Mesendoderm (in vitro differentiated cells): ENCODE data around the gene SPR.

Experiments used
- DNase-seq: peaks from one replicate; pipeline ENCODE4 v3.0.0; 2013
- H2AK5ac ChIP-seq: 2 replicates; pipeline ENCODE4 v1.6.1; 2013; ENCODE audit warnings: low read length, inconsistent platforms
- H2BK120ac ChIP-seq: 2 replicates; pipeline ENCODE4 v1.6.1; 2013; ENCODE audit warnings: low read depth, mild to moderate bottlenecking, low read length, moderate library complexity, mixed read lengths
- H2BK15ac ChIP-seq: replicated peaks from 2 replicates; pipeline ENCODE4 v1.6.1; 2013; ENCODE audit warnings: low read depth, mild to moderate bottlenecking, moderate library complexity
- H2BK5ac ChIP-seq: 2 replicates; pipeline ENCODE4 v1.6.1; 2013; ENCODE audit warnings: low read length, inconsistent platforms
- H3K18ac ChIP-seq: 2 replicates; pipeline ENCODE4 v1.6.1; 2013; ENCODE audit warnings: mild to moderate bottlenecking, low read length, mixed read lengths
- H3K23ac ChIP-seq: one replicate; pipeline ENCODE4 v1.6.1; 2013; ENCODE audit warnings: low read length
- H3K27ac ChIP-seq: 2 replicates; pipeline ENCODE4 v1.5.1; 2013; ENCODE audit warnings: low read depth, mild to moderate bottlenecking, inconsistent platforms, low read length, moderate library complexity
- H3K27me3 ChIP-seq: 2 replicates; pipeline ENCODE4 v1.6.1; 2013; ENCODE audit warnings: low read length, control low read depth, mild to moderate bottlenecking, inconsistent platforms; ENCODE audit not compliant: insufficient read depth, poor library complexity
- H3K36me3 ChIP-seq: 2 replicates; pipeline ENCODE4 v1.6.1; 2013; ENCODE audit warnings: low read length, inconsistent platforms; ENCODE audit not compliant: control insufficient read depth, insufficient read depth
- H3K4ac ChIP-seq: one replicate; pipeline ENCODE4 v1.6.1; 2013; ENCODE audit warnings: low read depth, mild to moderate bottlenecking, low read length, moderate library complexity
- H3K4me1 ChIP-seq: 2 replicates; pipeline ENCODE4 v1.6.1; 2013; ENCODE audit warnings: low read depth, low read length, inconsistent platforms; ENCODE audit not compliant: control insufficient read depth
- H3K4me2 ChIP-seq: 2 replicates; pipeline ENCODE4 v1.6.1; 2013; ENCODE audit warnings: low read length
- H3K4me3 ChIP-seq: 2 replicates; pipeline ENCODE4 v1.5.1; 2013; ENCODE audit warnings: mild to moderate bottlenecking, low read length
- H3K56ac ChIP-seq: one replicate; pipeline ENCODE4 v1.6.1; 2013; ENCODE audit warnings: low read length
- H3K79me1 ChIP-seq: 2 replicates; pipeline ENCODE4 v1.6.1; 2013; ENCODE audit warnings: low read length, inconsistent platforms
- H3K79me2 ChIP-seq: 2 replicates; pipeline ENCODE4 v1.6.1; 2013; ENCODE audit warnings: mild to moderate bottlenecking, low read length; ENCODE audit not compliant: control insufficient read depth, insufficient read depth
- H3K9ac ChIP-seq: 2 replicates; pipeline ENCODE4 v1.6.1; 2013; ENCODE audit warnings: low read length, inconsistent platforms
- H4K5ac ChIP-seq: one replicate; pipeline ENCODE4 v1.6.1; 2013; ENCODE audit warnings: low read length
- H4K8ac ChIP-seq: one replicate; pipeline ENCODE4 v1.6.1; 2013; ENCODE audit warnings: low read depth, mild to moderate bottlenecking, control low read depth, low read length, moderate library complexity
- WGBS: extraction: QIAGEN DNeasy Blood & Tissue Kit; methylation state at CpG from one replicate; pipeline ENCODE4 v1.1.7; 2013; ENCODE audit warnings: low lambda C conversion rate, missing lambda C conversion rate; ENCODE audit not compliant: insufficient coverage; ENCODE audit errors: extremely low coverage; 5-methylcytosine and 5-hydroxymethylcytosine counted together

SPR gene

DNA sequence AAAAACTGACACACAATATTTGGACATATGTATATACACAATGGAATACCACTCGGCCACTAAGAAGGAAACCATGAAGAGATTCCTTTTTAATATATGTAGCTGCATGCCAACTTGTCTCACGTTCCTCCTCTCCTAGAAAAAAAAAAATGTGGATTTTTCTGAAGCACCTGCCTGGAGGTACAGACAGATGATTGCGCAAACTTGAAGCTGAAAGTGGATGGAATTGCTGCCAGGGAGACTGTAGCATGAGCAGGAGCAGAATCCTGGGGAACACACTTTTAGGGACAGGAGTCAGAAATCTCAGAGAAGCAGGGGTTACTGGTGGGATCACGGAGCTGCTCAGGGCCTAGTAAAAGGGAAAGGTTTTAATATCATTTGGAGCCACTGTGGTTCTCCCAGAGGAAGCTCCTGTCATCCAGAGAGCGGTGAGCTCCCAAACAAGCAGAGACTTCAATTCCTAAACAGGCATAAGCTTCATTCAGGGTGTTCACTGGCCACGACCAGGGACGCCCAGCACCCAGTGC is 640 bp upstream of the SPR start:
- DNase-seq: no peak
- Histone ChIP-seq H2BK5ac (no peak overlapping the region), H3K4me3 (no peak overlapping the region), H3K56ac (no peak overlapping the region), H2BK15ac (no peak overlapping the region), H2AK5ac (no peak overlapping the region), H3K9ac (peak overlapping the region; percentile 70), H2BK120ac (no peak overlapping the region), H3K27ac (no peak overlapping the region), H3K4ac (no peak overlapping the region), H3K23ac (no peak overlapping the region), H3K79me2 (no peaks in the 10 kb centered on the region), H3K27me3 (peaks cover 4% of the 10 kb centered on the region), H4K8ac (no peak overlapping the region), H4K5ac (no peak overlapping the region), H3K79me1 (no peaks in the 10 kb centered on the region), H3K4me2 (peak overlapping the region; percentile 78), H3K36me3 (no peaks in the 10 kb centered on the region), H3K18ac (no peak overlapping the region), H3K4me1 (no peaks in the 10 kb centered on the region)
- no CpG with 5 or more reads among the region's 7 CpGs for WGBS

DNA sequence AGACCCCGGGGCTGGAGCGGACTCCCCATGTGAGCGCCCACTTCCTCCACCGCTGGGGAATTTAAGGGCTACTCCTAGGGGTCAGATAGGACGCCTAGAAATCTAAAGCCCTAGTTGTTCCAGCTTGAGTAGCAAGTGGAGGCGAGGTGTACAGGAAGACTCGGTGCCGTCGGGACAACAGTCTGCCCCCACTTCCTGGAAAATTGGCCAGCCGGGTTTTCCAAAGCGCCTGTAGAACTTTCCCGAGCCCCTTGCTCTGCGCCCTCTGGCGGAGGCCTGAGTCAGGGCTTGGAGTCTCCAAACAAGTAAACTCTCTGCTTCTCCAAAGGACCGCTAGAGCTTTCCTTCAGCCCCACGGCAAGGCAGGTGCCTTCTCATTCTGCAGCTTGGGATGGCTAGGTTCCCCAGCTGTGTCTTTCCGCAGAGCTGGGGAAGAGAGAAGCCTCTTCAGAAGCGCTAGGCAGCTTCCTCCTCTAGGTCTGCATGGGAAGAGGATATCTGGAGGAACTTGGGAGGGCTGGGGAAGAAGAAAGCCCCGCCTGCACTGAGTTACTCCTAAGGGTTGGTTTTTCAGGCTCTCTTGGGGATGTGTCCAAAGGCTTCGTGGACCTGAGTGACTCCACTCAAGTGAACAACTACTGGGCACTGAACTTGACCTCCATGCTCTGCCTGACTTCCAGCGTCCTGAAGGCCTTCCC is 681 bp downstream of the SPR start:
- peak; percentile 95 for DNase-seq
- Histone ChIP-seq H3K27me3 (peaks cover 4% of the 10 kb centered on the region), H3K79me2 (no peaks in the 10 kb centered on the region), H4K5ac (no peak overlapping the region), H3K23ac (no peak overlapping the region), H3K4me3 (peak overlapping the region; percentile 55), H3K79me1 (no peaks in the 10 kb centered on the region), H3K4me1 (no peaks in the 10 kb centered on the region), H3K4ac (no peak overlapping the region), H3K56ac (peak overlapping the region; percentile 84), H3K9ac (peak overlapping the region; percentile 70), H3K4me2 (peak overlapping the region; percentile 78), H2AK5ac (no peak overlapping the region), H3K18ac (peak overlapping the region; percentile 47), H2BK5ac (no peak overlapping the region), H2BK120ac (no peak overlapping the region), H3K36me3 (no peaks in the 10 kb centered on the region), H4K8ac (no peak overlapping the region), H2BK15ac (no peak overlapping the region), H3K27ac (no peak overlapping the region)
- no CpG with 5 or more reads among the region's 21 CpGs for WGBS

DNA sequence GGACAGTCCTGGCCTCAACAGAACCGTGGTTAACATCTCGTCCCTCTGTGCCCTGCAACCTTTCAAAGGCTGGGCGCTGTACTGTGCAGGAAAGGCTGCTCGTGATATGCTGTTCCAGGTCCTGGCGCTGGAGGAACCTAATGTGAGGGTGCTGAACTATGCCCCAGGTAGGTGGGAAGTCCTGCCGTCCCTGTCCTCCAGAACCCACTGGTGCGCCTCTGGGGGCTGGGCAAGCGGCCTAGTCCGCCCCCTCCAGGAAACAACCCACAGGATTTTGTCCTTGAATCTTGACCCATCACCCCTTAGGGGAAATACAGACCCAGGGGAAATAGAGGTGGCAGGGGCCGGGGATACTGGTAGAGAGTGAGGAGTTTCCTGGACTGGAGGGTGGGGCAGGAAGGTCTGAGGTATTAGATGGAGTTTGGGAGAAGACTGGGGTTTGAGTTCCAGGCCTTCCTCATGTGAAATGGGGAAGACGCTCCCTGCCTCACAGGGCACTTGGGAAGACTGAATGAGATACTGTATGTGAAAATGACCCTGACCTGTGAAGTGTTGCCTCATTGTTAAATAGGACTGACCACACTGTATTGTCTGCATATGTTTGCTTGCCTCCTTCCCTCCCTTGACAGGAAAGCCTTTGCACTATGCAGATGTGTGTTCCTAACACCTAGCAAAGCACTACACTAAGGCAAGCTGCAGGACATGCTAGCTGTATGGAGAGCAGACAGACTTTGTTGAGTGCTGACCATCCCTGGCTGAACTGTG is 1.4 kb downstream of the SPR start:
- no CpG with 5 or more reads among the region's 11 CpGs for WGBS
- peaks cover 4% of the 10 kb centered on the region for H3K27me3 ChIP-seq

DNA sequence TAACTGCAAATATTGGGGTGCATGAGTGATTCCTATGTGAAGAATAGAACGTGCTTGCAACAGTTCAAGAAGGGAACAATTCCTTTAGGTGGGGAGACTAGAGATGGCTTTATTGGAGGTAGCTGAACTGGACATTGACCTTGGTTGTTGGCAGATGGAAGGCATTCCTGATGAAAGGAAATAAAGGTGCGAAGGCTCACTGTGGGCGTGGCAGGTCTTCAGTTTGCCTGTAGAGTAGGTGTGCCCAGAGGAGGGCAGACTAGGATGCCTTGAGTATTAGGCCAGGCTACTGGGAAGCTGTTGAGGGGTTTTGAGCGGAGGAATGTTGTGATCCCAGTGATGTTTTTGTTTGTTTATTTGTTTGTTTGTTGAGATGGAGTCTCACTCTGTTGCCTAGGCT is 2.8 kb downstream of the SPR start:
- no peaks in the 10 kb centered on the region for H3K79me1 ChIP-seq
- H2BK15ac ChIP-seq: no peak overlapping the region
- no peak overlapping the region for H3K56ac ChIP-seq
- no CpG with 5 or more reads among the region's 4 CpGs for WGBS
- H2BK120ac ChIP-seq: no peak overlapping the region
- no peaks in the 10 kb centered on the region for H3K79me2 ChIP-seq
- DNase-seq: no peak
- H3K23ac ChIP-seq: no peak overlapping the region
- peaks cover 4% of the 10 kb centered on the region for H3K27me3 ChIP-seq
- no peak overlapping the region for H3K9ac ChIP-seq
- no peak overlapping the region for H2AK5ac ChIP-seq
- H3K4me2 ChIP-seq: no peak overlapping the region
- no peak overlapping the region for H3K18ac ChIP-seq
- H4K8ac ChIP-seq: no peak overlapping the region
- no peak overlapping the region for H3K4me3 ChIP-seq
- H4K5ac ChIP-seq: no peak overlapping the region
- H3K27ac ChIP-seq: no peak overlapping the region
- H3K36me3 ChIP-seq: no peaks in the 10 kb centered on the region
- no peak overlapping the region for H3K4ac ChIP-seq
- no peaks in the 10 kb centered on the region for H3K4me1 ChIP-seq
- no peak overlapping the region for H2BK5ac ChIP-seq

More for the DNA sequence above, 1.4 kb downstream of the SPR start:
- no peak for DNase-seq
- Histone ChIP-seq H4K8ac (no peak overlapping the region), H4K5ac (no peak overlapping the region), H3K79me1 (no peaks in the 10 kb centered on the region), H2BK5ac (no peak overlapping the region), H3K27ac (no peak overlapping the region), H2BK120ac (no peak overlapping the region), H3K79me2 (no peaks in the 10 kb centered on the region), H3K4me1 (no peaks in the 10 kb centered on the region), H3K4ac (no peak overlapping the region), H3K36me3 (no peaks in the 10 kb centered on the region), H3K56ac (peak overlapping the region; percentile 2), H2BK15ac (no peak overlapping the region), H2AK5ac (no peak overlapping the region), H3K18ac (no peak overlapping the region), H3K4me3 (no peak overlapping the region), H3K23ac (no peak overlapping the region), H3K4me2 (no peak overlapping the region), H3K9ac (no peak overlapping the region)

DNA sequence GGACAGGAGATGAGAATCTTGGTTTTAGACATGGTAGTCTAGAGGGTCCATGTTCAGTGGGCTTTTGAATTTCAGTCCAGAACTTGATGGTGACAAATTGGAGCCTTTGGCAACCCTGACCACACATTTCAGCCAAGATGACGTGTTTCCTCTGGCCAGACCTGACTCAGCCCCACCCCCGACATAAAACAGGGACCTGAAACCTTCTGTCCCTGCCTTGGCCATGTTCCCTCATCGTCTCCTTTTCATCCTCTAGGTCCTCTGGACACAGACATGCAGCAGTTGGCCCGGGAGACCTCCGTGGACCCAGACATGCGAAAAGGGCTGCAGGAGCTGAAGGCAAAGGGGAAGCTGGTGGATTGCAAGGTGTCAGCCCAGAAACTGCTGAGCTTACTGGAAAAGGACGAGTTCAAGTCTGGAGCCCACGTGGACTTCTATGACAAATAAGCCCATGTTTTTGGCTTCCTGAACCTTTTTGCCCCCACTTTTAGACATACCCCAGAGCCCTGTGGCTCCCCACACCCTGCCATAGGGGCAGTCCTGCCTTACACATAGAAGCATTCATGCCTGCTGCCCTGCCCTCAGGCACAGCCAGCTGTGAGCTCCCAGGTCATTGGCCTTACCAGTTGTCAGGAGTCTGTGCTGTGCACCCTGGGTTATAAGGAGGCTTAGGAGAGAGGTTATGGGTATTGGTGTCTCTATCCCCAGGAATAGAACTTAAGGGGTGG is 4.0 kb downstream of the SPR start:
- Histone ChIP-seq H3K56ac (no peak overlapping the region), H3K18ac (no peak overlapping the region), H2BK5ac (no peak overlapping the region), H3K4me1 (no peaks in the 10 kb centered on the region), H3K4me2 (no peak overlapping the region), H3K27ac (no peak overlapping the region), H3K4me3 (no peak overlapping the region), H2BK15ac (no peak overlapping the region), H3K79me1 (no peaks in the 10 kb centered on the region), H3K27me3 (no peaks in the 10 kb centered on the region), H2BK120ac (no peak overlapping the region), H3K9ac (no peak overlapping the region), H4K5ac (no peak overlapping the region), H3K79me2 (no peaks in the 10 kb centered on the region), H3K36me3 (no peaks in the 10 kb centered on the region), H3K4ac (no peak overlapping the region), H2AK5ac (no peak overlapping the region), H3K23ac (no peak overlapping the region), H4K8ac (no peak overlapping the region)
- no CpG with 5 or more reads among the region's 8 CpGs for WGBS
- no peak for DNase-seq
